ENCODE data around the gene GRB10.

- TF ChIP-seq, protein P1, sequence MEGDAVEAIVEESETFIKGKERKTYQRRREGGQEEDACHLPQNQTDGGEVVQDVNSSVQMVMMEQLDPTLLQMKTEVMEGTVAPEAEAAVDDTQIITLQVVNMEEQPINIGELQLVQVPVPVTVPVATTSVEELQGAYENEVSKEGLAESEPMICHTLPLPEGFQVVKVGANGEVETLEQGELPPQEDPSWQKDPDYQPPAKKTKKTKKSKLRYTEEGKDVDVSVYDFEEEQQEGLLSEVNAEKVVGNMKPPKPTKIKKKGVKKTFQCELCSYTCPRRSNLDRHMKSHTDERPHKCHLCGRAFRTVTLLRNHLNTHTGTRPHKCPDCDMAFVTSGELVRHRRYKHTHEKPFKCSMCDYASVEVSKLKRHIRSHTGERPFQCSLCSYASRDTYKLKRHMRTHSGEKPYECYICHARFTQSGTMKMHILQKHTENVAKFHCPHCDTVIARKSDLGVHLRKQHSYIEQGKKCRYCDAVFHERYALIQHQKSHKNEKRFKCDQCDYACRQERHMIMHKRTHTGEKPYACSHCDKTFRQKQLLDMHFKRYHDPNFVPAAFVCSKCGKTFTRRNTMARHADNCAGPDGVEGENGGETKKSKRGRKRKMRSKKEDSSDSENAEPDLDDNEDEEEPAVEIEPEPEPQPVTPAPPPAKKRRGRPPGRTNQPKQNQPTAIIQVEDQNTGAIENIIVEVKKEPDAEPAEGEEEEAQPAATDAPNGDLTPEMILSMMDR (IDR thresholded peaks at IDR 0.05; ENCODE audit: borderline replicate concordance, extremely low read depth, low read length, poor library complexity, severe bottlenecking), result no peak
- TF ChIP-seq EZH2 (IDR thresholded peaks at IDR 0.05; ENCODE audit: borderline replicate concordance, low read depth, low read length, severe bottlenecking), result no peak
Observed at GRCh38 chr7:50704844-50705243, 77.9 kb downstream of the GRB10 start.
